SK-MEL-5 (cell line): ENCODE results near the gene CCDC59. TPM values are rescaled to one million over a fixed set of nuclear protein-coding genes. Genes with fewer than 3 reads are reported as not detected.

Source experiments
- DNase-seq: peaks from one replicate; pipeline ENCODE4 v3.0.0-alpha.2; 2016; ENCODE audit warnings: low read depth, low spot score
- in situ Hi-C: cut with HindIII; loops from 2 replicates; pipeline ENCODE4 v1.10.0; 2016; ENCODE audit warnings: low sequenced_read_pairs, high pct_unique_total_duplicates, low pct_unique_long_range_greater_than_20kb
- total RNA-seq: library from RNA; depleted of rRNA; stranded (reverse); fragments of >200 nt; shearing (Covaris generic); gene quantifications from 2 replicates; pipeline ENCODE4 v1.2.3, GENCODE V29; 2014; rRNA removed

Gene CCDC59
- total RNA-seq, 1 experiment from 2014 or later = 59.5 TPM

GRCh38 chr12:82327861-82328260 lies 30.3 kb downstream of the CCDC59 start:
- DNase-seq = no peak
- in situ Hi-C loops = no loop called here

GRCh38 chr12:82326905-82327503 lies 31.2 kb downstream of the CCDC59 start:
- in situ Hi-C loops = no loop called here

GRCh38 chr12:82325540-82326336 lies 32.4 kb downstream of the CCDC59 start:
- in situ Hi-C loops = no loop called here
- DNase-seq = no peak

More at GRCh38 chr12:82326905-82327503, 31.2 kb downstream of the CCDC59 start:
- DNase-seq = peak; percentile 52

GRCh38 chr12:82319276-82319675 lies 38.9 kb downstream of the CCDC59 start:
- in situ Hi-C loops = no loop called here
- DNase-seq = no peak

GRCh38 chr12:82314406-82314892 lies 43.7 kb downstream of the CCDC59 start:
- DNase-seq = no peak
- in situ Hi-C loops = no loop called here

Other genes starting within 250 kb of the CCDC59 start
- gene METTL25, start 142 bp upstream of the CCDC59 start, total RNA-seq = 11.8 and 12.5 TPM in 2 replicates